Central memory CD4-positive, alpha-beta T cell (primary cell): ENCODE measurements around the gene TES.

Source experiments
- DNase-seq: peaks from one replicate; pipeline ENCODE4 v3.0.0; 2022

The TES gene

DNA sequence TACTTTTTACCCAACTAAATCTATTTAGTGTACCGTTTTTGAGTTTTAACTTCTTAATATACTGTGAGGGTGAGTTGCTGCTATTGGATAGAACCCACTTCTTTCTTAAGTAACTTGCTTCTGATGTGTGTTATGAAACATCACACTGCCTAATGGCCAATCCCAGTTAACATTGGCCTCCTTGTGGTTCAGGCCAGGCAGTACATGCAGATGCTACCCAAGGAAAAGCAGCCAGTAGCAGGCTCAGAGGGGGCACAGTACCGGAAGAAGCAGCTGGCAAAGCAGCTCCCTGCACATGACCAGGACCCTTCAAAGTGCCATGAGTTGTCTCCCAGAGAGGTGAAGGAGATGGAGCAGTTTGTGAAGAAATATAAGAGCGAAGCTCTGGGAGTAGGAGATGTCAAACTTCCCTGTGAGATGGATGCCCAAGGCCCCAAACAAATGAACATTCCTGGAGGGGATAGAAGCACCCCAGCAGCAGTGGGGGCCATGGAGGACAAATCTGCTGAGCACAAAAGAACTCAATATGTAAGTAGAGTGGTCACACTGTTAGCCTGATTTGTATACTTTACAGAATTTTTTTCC lies 39.7 kb downstream of the TES start:
- no peak for DNase-seq

DNA sequence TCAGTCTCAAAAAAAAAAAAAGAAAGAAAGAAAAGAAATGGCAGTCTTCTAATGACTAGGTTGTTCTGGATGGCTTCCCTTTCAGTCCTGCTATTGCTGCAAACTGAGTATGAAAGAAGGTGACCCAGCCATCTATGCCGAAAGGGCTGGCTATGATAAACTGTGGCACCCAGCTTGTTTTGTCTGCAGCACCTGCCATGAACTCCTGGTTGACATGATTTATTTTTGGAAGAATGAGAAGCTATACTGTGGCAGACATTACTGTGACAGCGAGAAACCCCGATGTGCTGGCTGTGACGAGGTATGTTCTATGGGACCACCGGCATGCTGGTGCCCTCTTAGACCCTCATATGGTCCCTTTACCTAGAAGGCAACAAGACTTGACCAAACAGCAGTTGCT lies 41.3 kb downstream of the TES start:
- DNase-seq, result no peak

GRCh38 chr7:116252249-116252648 lies 41.9 kb downstream of the TES start:
- DNase-seq, result no peak

DNA sequence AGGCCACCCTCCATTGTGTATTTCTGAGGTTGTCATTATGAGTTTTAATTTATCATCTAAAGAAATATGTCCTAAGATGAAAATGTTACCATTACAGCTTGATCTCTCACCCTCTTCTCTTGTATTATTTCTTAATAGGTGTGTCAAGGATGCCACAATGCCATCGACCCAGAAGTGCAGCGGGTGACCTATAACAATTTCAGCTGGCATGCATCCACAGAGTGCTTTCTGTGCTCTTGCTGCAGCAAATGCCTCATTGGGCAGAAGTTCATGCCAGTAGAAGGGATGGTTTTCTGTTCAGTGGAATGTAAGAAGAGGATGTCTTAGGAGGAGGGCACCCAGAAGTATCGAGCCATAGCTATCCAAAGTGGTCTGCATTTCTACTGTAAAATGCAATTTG lies 46.8 kb downstream of the TES start:
- DNase-seq, result no peak

DNA sequence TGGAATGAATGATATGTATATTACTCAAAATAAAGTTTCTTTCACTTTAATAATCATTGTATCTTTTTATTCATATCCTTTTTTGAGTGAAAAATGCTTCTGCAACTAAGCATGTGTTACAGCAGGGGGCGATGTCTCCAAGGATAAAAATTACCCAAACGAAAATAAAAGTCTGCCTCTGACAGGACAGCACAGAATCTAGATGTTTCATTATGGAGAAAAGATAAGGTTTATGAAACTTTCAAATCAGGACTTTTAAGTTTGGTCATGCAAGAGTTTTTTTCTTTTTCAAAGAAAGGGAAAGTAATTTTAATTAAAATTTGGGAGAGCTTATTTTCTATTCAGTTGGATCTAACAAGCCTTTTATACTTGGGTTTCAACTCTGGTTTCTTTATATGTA lies 48.4 kb downstream of the TES start:
- DNase-seq, result peak; percentile 32

DNA sequence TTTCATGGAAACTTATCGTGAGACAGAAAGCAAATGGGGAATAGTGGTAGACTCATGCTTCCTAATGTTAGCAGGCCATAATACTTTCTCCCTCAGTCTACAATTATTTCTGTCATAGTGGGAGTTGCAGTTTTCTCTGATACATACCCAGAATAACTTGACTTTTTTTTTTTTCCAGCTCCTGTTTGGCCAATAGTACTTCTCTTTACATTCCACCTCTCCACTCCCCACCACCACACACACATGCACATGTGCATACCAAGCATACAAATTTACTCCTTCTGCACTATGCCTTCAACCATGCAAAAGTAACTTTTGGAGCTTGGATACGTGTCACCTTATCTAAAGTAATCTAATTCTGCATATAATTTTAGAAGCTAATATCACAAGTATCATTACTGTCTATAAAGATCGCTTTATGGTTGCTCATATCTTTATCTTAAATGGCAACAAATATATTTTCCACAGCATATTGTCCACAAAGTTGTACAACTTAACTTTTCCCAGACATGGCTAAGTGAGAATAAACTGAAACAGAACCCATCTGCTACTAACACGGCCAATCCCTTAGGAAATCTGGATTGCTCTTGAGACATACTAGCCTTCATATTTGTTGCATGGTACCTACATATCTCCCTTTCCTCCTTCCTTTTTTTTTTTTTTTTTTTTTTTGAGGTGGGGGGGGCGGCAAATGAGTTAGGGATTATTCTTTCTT lies 49.0 kb downstream of the TES start:
- DNase-seq, result no peak

- no peak for DNase-seq
Observed at GRCh38 chr7:116259871-116260440, 49.6 kb downstream of the TES start.

DNA sequence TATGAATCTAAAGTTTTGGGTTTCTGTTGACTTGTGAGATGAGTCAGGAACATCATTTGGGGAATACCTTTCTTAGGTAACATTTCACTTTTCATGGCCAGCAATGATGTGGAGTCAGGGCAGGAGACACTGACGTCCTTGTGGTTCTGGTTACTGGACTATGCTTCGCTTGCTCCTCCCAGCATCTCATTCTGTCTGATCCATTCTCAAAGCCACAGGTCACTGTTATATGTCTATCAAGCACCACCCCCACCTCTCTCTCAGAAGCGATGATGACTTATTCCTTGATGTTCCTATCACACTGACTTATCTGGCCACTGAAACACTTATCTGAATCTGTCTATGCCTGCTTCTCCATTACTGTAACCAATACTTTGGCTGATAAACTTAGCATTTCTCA lies 51.6 kb downstream of the TES start:
- no peak for DNase-seq

DNA sequence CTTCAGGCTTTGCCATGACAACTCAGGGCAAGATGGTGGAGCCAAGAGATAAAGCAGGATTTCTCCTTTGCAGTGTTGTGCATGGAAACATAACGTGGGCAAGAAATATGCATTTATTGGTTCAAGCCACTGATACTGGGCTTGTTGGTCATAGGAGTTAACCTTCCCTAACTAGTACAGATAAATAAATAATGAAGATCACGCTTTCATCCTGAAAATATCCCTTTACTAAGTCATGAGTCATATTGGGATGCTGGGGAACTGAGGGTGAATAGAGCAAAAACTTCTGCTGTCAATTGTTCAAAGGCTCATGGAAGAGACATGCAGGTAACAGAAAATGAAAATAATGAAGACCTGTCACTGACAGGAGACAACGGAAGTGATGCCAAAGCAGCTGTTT lies 55.5 kb downstream of the TES start:
- no peak for DNase-seq

DNA sequence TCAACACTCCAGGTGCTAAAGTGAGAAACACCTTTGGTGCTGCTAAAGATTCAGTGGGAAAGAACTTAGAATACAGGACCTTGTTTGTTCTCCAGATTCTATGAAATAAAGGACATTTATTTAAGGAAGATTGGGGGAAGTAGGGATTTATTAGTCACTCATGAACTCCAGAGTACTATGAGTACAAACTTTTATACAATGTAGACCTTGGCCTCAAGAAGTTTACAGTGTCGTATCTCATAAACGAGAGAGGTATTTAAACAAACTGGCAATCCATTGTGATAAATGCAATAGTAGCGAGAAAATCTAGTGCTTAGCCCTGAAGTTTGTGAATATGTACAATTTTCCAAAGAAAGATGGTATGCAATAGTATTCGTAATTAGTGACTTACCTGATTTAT lies 59.1 kb downstream of the TES start:
- no peak for DNase-seq

DNA sequence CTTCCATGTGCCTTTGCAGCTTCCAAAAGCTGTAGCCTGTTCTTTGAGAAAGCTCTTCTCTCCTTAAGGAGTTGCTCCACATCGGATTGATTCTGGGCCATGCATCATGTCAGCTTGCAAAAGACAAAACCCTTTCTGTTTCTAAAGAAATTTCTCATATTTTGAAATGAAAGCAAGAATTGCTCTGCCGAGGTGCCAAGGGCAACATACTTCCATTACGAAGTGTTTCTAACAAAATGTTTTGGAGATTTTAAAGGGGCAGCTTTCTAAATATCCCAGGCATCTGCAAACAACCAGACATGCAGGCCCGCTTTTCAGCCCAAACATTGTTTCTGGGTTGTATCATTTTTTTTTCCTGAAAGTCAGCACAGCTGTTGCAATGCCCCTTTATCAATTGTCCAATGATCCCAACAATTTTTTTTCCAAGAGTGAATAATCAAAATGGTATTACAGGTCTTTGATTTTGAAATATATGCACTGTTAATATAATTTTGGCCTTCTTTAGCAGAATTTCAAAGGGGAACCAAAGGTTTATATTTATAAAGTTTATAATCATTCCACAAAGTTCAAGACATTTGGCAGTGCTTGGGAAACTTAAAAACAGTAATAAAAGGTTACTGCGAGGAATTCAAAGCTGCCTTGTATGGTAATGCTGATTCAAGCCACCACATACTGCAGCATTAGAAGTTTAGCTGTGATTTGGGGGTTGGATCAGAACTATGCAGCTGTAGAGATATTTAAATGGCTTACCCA lies 61.0 kb downstream of the TES start:
- DNase-seq, result no peak

DNA sequence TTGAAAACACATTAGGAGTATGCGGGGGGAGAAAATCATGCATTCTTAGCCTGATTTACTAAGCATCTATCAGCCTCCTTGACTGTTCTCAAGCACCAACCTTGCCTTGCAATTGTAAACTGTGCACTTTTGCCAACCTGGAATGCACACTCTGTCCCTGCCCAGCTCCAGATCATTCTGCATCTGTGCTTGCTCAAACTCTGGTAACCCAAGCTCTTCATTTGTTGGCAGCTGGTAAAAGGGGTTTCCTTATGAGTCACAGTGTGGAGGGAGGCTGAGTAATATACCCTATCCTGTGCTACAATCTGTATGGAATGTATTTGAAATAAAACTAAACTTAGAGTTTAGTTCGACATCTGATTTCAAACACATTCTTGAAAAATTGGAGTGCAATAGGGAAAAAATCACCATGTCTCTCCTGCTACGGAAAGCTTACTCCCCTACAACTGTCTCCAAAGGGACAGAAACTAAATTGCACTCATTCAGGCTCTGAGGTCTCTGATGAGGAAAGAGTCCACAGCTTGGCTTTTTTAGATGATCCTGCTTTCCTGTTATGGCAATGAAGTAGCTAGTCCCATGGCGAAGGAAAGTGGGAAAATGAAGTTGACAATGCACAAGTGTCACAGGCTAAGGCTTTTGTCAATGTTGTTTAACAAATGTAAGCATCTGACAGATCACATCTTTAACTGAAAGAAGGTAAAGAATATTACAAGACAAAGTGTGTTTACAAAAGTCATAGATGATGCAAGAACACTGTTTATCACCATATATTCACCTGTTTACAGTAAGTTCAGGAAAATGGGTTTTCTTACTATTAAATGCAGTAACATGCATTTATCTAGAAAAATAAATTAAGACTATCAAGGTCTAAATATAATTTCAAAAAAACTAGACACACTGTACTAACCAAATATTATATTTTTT lies 61.9 kb downstream of the TES start:
- no peak for DNase-seq

DNA sequence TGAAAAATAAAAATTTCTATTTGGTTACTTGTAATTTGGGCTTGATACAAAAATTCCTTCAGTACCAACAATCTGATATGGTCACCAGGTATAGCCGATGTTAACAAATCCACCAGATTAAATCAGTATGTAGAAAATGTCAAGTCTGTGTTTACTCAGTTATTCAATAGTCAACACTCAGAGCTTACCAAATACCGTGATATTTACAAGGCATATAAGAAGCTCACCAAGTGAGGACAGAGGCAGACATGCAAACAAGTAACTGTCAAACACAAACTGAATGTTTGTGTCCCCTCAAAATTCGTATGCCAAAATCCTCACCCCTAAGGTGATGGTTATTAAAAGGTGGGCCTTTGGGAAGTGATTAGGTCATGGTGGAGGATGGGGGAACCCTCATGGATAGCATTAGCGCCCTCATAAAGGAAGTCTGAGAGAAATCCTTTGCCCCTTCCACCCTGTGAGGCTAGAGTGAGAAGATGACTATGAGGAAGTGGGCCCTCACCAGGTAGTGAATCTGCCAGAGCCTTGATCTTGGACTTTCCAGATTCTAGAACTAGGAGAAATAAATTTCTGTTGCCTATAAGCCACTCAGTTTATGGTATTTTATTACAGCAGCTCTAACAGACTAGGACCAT lies 63.1 kb downstream of the TES start:
- no peak for DNase-seq

GRCh38 chr7:116273918-116274301 lies 63.6 kb downstream of the TES start:
- DNase-seq, result no peak

- no peak for DNase-seq
Observed at GRCh38 chr7:116277070-116277469, 66.7 kb downstream of the TES start.

- no peak for DNase-seq
Observed at GRCh38 chr7:116279217-116279616, 68.9 kb downstream of the TES start.

GRCh38 chr7:116280803-116281202 lies 70.5 kb downstream of the TES start:
- DNase-seq, result no peak

- DNase-seq, result no peak
Observed at GRCh38 chr7:116283595-116284204, 73.4 kb downstream of the TES start.

- no peak for DNase-seq
Observed at GRCh38 chr7:116284390-116284789, 74.1 kb downstream of the TES start.

DNA sequence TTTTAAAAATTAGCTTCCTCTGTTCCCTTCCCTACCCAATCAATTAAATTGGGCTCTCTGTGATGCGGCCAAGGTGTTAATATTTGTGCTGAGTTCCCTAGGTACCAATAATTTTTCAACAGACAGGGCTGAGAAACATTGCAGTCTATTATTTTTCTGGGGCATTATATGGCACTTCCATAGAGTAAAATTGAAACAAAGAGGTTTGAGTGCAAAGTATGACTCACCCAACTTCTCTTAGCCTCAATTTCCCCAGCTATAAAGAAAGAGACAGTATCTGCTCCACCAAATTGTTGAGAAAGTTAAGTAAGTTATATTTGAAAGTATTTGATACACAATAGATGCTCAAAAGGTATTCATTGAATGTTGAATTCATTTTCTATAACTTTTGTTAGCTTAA lies 74.9 kb downstream of the TES start:
- DNase-seq, result no peak

GRCh38 chr7:116290740-116291139 lies 80.4 kb downstream of the TES start:
- DNase-seq, result no peak

DNA sequence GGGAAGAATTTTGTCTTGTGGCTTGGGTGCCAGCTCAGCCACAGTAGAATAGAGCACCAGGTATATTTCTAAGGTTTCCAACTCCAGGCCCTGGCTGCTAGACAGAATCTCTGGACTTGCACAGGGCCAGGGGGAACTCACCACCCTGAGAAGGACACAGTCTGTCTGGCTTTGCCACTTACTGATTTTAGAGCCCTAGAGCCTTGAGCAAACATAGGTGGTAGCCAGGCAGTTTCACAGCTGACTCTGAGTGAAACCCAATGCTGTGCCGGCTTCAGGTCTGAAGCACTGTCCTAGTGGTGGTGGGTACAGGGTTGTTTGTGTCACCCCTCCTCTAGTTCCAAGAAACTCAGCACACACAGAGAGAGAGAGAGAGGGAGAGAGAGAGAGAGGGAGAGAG lies 81.6 kb downstream of the TES start:
- DNase-seq, result no peak
